AG04450 (cell line): ENCODE measurements around the gene MT1H. TPM values are rescaled to one million over a fixed set of nuclear protein-coding genes. Genes with fewer than 3 reads are reported as not detected.
"Not testable (repeated sequence)": the region's sequence is repeated elsewhere in the genome, so short reads cannot be mapped to it uniquely, and the experiment has no call there.

Experiments used
- CTCF ChIA-PET: fragments of 300-600, 350-600 bp; formaldehyde crosslinking; extraction: SDS; loops from one replicate; lab custom pipeline; 2022; ENCODE audit warnings: antibody characterized with exemption, inconsistent platforms; lab: Charles Lee
- POLR2A ChIA-PET: fragments of 350-600 bp; formaldehyde crosslinking; extraction: SDS; loops from one replicate; lab custom pipeline; 2021; ENCODE audit warnings: antibody characterized with exemption, inconsistent platforms; lab: Yijun Ruan, JAX
- DNase-seq: peaks from one replicate; pipeline ENCODE4 v3.0.0-alpha.2; 2011; ENCODE audit warnings: low read depth, low spot score
- H3K27ac ChIP-seq: one replicate; pipeline ENCODE4 v1.5.1; 2012; ENCODE audit warnings: low read depth, low read length, control low read depth
- H3K27me3 ChIP-seq: one replicate; pipeline ENCODE4 v1.6.0; 2012; ENCODE audit warnings: low read length; ENCODE audit not compliant: control insufficient read depth, insufficient read depth
- H3K4me3 ChIP-seq: 2 replicates; pipeline ENCODE4 v1.5.1; 2011; ENCODE audit warnings: mild to moderate bottlenecking, low read depth, low read length, control low read depth
- H3K9me3 ChIP-seq: 2 replicates; pipeline ENCODE4 v1.5.1; 2012; ENCODE audit warnings: low read length; ENCODE audit not compliant: control insufficient read depth, insufficient read depth
- CTCF ChIP-seq: IDR thresholded peaks from 2 replicates; pipeline ENCODE4 v1.5.1; 2011; ENCODE audit warnings: low read depth, low read length, control low read depth, inconsistent platforms
- polyA minus RNA-seq: library from RNA; depleted of rRNA, polyadenylated mRNA; stranded (reverse); fragments of >200 nt; gene quantifications from 2 replicates; pipeline ENCODE4 v1.2.3, GENCODE V29; 2011; rRNA and poly(A)+ RNA removed
- polyA plus RNA-seq: library from polyadenylated mRNA; depleted of rRNA; stranded (reverse); fragments of >200 nt; gene quantifications from 2 replicates; pipeline ENCODE4 v1.2.3, GENCODE V29; 2011; rRNA removed

The MT1H gene
- polyA plus RNA-seq: not detected in 2 replicates
- not detected in 2 replicates for polyA minus RNA-seq

- DNase-seq: no peak
- ChIA-PET CTCF (no interaction called here), POLR2A (interaction anchor here (1.8 kb wide), 1 partner anchor 44 kb away, joined by 6 read pairs; the partner anchor contains the start of gene MT1E)
- no peaks in the 10 kb centered on the region; the same call in 1 of the 2 replicates for H3K9me3 ChIP-seq
- no peak for TF ChIP-seq CTCF
- H3K4me3 ChIP-seq: no peak within 1 kb of the TSS
- no peak within 1 kb of the TSS for H3K27ac ChIP-seq
- peaks cover 65% of the 10 kb centered on the region for H3K27me3 ChIP-seq
Observed at GRCh38 chr16:56669005-56669839, at the start of gene MT1H. Gene MT1H (plus strand): TSS chr16:56669814. CDS start chr16:56669885, 71 bp downstream.

- H3K4me3 ChIP-seq: no peak overlapping the region
- no peak for DNase-seq
- H3K9me3 ChIP-seq: no peaks in the 10 kb centered on the region
- CTCF ChIA-PET: no interaction called here
- POLR2A ChIA-PET: no interaction called here
- no peak overlapping the region for H3K27ac ChIP-seq
- TF ChIP-seq CTCF: no peak
- no peaks in the 10 kb centered on the region for H3K27me3 ChIP-seq
Observed at GRCh38 chr16:56620339-56620897, 49.2 kb upstream of the MT1H start.

- CTCF ChIA-PET: not testable (repeated sequence)
Observed at GRCh38 chr16:56621665-56622445, 47.8 kb upstream of the MT1H start.

GRCh38 chr16:56623184-56623583 lies 46.4 kb upstream of the MT1H start:
- H3K27me3 ChIP-seq, H3K4me3 ChIP-seq, CTCF ChIA-PET, DNase-seq, H3K9me3 ChIP-seq, H3K27ac ChIP-seq: not testable (repeated sequence)
- POLR2A ChIA-PET: interaction anchor here (4.8 kb wide), 1 partner anchor 14 kb away, joined by 201 read pairs; the partner anchor contains the start of gene MT2A

More at GRCh38 chr16:56621665-56622445, 47.8 kb upstream of the MT1H start:
- H3K4me3 ChIP-seq, H3K27ac ChIP-seq, POLR2A ChIA-PET, H3K9me3 ChIP-seq, DNase-seq, H3K27me3 ChIP-seq: not testable (repeated sequence)

GRCh38 chr16:56623637-56624036 lies 46.0 kb upstream of the MT1H start:
- H3K27ac ChIP-seq: no peak overlapping the region
- no peak for TF ChIP-seq CTCF
- H3K4me3 ChIP-seq: no peak overlapping the region
- ChIA-PET CTCF (interaction anchor here (0.6 kb wide), 1 partner anchor 59 kb away, joined by 3 read pairs; no protein-coding TSS in a partner anchor), POLR2A (interaction anchor here (4.8 kb wide), 1 partner anchor 14 kb away, joined by 201 read pairs; the partner anchor contains the start of gene MT2A)
- no peaks in the 10 kb centered on the region for H3K27me3 ChIP-seq
- H3K9me3 ChIP-seq: no peaks in the 10 kb centered on the region
- no peak for DNase-seq
